HG03135 (cell line): ENCODE data around the gene EPHX1.
A peak's percentile ranks its signal among the peaks of the same experiment; 100 is the strongest.

Experiments used
- ATAC-seq: cut with Tn5 transposase; IDR thresholded peaks from one replicate; pipeline ENCODE4 v1.9.1; 2021; ENCODE audit warnings: mild to moderate bottlenecking, moderate library complexity; ENCODE audit not compliant: unreplicated experiment

Gene EPHX1

DNA sequence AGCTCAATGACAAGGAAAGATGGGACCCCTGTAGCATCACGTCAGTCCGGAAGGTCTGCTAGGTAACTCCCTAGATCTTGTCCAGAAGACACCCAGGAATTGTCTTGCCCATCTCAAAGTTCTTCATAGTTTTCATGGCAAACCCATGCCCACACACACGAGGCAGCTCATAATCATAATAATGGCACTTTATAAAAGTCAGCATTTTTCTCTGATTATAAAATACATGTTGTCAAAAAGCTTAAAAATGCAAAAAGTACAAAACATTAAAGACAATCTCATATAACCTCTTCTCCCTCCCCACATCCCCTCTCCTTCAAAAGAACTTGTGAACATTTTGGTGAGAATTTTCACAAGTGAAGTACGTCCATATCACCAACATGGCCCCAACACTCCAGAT lies 30.8 kb downstream of the EPHX1 start:
- ATAC-seq, result no peak

DNA sequence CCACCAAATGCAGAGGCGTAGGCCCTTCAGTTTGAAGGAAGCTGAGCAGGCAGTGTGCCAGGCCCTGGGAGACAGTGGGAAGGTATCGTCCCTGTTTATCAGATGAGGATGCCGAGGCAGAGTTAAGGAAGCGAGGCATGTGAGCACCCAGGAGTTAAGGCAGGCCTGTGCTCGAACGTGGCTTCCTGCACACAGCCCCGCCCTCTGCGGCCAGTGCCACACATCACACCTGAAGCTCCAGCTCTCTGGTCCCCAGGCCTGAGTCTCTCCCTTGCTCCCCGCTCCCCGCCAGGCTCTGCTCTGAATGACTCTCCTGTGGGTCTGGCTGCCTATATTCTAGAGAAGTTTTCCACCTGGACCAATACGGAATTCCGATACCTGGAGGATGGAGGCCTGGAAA lies 32.1 kb downstream of the EPHX1 start:
- ATAC-seq, result no peak

DNA sequence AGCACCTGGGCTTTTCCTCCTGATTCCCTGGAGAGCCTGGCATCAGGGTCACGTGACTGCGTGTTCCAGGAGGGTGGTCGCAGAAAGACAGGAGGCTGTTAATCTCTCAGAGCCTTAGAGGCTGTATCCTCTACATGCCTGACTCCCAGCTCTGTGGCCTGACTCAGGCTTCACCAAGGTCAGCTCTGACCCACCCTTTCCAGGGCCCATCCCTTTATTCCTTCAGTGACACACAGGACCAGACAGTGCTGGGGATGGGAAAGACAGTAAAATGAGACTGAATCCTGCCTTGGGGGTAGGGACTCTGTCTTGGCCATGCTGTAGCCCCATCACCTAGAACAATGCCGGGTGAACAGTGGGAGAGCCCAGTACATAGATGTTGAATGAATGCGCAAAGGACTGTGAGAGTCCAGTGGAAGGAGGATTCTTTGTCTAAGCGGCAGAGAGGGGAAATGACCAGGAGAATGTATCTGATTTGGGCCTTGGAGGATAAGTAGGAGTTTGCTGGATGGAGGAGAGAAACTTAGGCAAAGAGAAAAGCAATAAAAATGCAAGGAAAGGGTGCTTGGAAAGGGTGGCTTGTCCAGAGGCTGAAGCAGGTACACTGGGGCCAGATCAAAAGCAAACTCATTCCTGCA lies 33.0 kb downstream of the EPHX1 start:
- ATAC-seq, result no peak

DNA sequence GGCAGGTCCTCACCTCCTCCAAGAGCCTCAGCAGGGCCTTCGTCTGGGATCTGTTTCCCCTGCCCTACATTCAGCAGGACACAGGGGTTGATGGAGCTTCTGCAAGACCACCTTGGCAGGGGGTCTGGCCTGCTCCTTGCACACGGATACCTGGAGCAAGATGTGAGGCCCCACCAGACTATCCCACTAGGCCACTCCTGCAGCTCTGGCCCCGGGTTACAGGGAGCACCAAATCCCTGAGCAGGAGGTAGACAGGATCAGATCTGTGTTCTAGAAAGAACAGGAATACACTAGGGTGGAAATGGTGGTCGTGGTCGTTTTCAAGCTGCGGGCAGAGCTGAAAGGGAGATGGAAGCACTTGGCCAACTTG lies 33.5 kb downstream of the EPHX1 start:
- ATAC-seq, result no peak

DNA sequence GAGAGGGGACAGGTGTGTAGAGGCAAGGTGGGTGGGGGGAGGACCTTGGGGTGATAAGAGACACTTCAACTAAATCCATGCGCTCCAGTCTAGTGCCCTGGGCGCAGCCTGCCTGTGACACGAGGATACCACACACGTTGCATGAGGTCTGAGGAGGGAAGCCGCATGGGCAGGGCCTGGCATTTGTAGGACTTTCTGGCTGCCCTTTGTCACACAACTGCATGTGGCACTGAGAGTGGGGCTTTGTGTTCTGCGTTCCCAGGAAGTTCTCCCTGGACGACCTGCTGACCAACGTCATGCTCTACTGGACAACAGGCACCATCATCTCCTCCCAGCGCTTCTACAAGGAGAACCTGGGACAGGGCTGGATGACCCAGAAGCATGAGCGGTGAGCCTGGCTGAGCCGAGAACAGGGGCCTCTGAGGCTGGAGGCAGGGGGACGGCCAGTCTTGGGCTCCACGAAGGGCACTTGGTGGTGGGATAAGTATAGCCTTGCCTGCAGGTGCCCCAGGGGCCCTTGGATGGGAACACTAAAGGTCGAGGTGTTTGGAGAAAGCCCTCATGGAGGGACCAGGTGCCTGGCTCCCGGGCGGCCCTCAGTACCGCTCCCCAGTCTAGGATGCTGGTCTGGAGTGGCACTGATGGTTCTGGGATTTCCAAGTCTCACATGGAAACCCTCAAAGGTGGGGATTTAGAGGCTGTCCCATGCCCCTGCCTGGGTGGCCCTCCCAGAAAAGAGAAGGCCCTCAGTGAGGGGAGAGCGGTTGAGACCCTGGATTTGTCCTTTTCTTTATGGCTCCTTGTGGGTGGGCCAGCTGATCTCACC lies 34.5 kb downstream of the EPHX1 start:
- no peak for ATAC-seq

DNA sequence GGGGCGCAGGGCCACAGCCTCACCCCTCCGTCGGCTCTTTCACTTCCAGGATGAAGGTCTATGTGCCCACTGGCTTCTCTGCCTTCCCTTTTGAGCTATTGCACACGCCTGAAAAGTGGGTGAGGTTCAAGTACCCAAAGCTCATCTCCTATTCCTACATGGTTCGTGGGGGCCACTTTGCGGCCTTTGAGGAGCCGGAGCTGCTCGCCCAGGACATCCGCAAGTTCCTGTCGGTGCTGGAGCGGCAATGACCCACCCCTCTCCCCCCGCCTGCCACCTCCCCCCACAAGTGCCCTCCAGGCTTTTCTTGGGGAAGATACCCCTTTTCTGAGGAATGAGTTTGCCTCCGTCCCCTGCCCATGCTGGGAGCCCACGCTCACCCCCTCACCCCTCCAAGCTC lies 35.2 kb downstream of the EPHX1 start:
- no peak for ATAC-seq

DNA sequence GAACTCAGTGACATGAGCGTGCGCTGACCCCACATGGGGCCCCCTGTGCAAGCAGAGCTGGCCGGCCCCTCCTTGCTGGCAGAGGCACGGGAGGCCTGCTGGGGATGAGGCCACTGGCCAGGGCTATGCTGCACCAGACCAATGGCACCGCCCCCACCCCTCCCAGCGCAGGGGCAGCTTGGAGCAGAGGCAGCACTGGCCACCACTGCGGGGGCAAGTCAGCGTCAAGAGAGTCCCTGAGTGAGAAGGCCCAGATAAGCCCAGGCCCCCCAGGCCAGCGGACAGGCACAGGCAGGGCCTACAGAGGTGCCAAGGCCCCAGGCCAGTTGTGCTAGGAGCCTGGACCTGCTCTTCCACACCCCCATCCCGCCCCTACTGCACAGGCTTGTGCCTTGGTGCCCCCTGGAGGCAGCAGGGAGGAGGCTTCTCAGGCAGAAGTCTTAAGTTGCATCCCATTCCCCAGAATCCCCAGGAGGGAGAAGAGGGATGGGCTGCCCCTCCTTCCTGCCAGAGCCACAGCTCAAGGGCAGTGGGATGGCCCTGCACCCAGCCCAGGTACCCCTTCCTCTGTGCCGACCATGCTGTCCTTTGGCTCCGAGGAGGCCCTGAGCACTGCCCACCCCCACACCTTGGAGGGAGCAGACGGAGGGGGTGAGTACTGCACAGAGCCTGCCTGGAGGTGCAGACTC lies 35.8 kb downstream of the EPHX1 start:
- ATAC-seq, result no peak

DNA sequence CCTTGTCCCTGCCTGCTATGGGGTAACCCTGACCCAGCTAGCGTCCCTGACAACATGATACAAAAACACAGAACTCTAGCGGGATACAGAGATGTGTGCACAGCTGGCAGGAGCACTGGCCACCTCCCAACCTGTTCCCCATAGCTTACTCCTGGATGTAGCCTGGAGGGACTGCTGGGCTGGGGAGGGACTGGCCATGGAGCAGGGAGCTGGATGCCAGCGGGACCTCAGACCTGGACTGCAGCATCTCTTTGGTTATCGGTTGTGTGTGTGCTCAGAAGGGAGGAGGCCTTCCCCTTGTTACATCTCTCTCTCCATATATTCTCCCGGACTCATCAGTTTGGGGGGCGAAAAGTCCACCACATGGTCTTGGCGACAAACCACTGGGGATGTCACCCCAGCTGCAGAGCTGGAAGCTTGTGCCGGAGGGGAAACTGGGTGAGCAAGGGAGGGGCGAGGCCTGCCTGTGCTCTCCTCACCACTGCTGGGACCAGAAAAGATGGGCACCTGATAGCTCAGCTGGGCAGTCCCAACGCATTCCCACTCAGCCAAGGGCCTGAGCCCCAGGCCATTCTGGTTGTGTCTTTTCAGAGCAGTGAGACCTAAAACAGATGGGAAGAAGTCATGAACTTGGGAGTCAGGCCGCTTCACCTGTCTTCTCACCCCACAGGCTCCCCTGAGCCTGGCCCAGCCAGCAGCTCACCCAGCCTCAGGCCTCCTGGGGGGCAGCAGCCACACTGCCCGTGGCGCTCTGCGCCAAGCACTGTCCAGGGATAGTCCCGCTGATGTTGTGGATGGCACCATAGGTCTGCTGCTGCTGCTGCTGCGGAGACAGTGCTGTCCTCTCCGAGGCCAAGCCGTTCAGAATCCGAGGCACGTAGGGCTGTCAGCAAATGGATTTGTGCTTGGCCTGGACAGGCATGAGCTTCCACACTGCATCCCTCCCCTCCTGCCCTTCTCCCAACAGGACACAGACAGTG lies 36.7 kb downstream of the EPHX1 start:
- ATAC-seq, result no peak

DNA sequence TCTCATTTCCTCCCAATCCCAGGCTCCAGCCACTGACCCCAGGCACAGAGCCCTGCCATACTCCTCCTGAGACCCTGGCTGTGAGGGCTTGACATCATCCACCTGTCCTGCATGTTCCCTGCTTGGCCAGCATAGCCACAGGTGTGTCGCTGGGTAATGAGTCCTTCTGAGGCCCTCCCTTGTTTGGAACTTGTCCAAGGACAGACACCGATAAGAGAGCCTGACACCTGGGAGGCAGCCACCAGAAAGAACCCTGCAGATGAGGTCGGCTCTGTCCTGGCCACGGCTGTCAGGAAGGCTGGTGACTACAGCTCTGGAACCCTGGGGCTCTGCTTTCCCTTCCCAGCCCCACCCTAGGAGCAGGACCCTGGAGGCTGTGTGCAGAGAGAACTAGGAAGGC lies 37.7 kb downstream of the EPHX1 start:
- no peak for ATAC-seq

DNA sequence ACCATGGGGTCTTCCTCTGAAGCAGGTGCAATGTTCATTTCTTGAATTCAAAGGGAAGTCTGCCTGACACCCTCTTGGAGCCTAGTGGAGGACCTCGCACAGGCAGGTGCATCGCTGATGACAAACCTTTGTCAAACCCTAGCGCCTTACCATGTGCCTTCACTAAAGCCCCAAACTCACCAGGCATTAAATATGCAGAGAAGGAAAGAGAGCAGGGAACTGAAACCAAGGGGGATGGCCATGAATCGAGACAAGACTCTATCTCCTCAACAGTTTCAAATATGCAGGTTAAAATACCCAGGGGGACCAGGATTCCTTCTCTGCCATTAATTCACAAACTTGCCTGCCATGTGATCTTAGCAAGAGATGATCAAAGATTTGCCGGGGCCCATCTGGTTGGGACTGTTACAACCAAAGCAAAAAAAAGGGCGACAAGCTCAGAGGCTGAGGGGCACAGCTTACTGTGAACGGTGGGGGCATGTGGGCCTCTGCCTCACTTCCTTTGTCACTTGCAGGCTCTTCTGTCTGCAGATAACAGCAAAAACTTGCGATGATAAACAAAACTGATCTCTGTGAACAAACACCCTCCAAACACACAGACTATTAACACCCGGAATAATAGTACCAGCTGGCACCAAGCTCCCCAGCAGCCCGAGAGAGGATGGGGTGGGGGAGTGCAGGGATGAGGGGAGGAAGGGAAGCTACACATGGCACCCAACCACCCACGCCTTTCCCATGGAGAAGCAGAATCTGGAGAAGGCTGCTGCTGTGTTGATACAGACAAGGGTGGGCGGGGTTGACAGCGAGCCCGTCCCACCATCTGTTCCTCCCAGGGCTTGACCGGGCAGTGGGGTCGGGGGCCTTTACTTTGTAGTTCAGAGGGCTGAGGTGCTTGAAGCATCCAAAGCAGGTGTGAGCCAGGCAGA lies 38.4 kb downstream of the EPHX1 start:
- peak; percentile 74 for ATAC-seq

DNA sequence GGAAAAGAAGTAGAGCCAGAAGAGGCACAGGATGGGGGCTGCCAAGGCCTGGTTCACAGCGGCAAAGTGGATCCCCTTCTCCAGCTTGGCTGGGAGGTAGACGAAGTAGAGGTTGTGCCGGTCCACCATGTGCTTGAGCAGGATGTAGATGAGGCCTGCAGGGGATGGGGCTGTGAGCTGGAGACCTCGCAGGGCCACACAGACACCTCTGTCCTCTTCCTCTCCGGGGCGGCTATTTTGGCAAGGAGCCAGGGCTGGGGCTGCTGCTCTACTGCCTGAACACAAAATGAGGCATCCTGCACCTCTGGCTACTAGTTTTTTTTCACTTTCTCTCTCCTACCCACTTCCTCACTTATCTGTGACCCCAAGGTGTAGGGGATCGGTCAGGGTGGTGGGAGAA lies 40.0 kb downstream of the EPHX1 start:
- no peak for ATAC-seq

DNA sequence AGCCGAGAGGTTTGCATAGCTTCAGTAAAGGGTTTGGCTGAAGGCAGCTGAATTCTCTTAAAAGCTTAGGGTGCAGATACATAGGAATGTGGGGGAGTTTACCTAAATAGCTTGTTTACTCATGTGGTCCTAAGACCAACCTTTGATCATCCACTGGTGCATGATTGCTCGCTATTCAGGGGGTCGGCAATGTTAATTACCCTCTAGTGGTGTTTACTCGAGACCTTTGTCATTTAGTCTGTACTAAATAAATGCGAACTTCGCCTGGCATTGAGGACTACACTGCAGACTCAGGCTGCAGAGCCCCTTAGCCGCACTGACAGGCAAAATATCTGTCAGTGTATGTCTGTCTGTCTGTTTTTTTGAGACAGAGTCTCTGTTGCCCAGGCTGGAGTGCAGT lies 40.4 kb downstream of the EPHX1 start:
- ATAC-seq, result no peak

DNA sequence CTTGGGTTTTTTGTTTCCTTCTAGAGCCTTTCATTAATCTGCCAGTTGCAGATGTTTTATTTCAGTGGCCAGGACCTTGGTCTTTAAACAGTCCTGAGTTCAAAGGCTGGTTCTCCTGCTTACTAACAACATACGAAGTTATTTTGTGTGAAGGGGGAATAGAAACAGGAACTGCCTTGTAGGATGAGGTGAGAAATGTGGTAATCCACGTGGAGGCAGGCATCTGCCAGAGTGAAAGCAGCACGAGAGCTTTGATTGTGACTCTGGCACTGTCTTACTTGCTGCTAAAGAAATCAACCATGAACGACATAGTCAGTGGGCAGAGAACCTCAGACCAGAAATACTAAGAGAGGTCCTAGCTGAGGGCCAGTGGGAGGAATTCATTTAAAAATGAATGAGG lies 41.9 kb downstream of the EPHX1 start:
- peak; percentile 55 for ATAC-seq

DNA sequence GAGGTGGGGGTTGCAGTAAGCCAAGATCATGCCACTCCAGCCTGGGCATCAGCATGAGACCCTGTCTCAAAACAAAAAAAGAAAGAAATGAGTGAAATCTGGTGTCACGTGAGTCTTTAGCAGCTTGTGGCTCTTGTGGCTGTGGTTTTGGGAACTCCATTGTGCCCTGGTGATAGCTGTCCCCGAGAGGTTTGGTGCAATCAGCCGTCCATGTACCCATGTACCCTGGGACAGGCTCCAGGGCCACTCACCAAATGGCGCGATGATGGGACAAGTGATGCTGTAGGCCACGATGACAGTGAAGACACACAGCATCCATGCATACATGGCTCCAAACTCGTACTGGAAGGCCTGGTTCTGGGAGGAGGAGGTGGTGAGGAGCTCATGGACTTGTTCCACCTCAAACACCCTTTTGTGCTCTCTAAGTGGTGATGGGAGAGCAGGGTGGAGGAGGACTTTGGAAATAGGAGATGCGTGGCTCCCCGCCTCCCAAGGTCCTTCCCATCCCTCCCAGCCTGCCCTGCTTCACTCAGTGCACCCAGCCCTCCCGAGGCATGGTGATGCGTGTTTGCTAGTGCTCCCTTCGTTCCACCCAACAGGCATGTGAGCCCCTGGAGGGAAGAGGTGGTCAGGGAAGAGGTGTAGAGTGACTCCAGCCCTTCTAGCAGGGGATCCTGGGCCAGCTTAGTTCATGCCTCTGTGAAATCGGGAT lies 42.6 kb downstream of the EPHX1 start:
- ATAC-seq, result no peak

DNA sequence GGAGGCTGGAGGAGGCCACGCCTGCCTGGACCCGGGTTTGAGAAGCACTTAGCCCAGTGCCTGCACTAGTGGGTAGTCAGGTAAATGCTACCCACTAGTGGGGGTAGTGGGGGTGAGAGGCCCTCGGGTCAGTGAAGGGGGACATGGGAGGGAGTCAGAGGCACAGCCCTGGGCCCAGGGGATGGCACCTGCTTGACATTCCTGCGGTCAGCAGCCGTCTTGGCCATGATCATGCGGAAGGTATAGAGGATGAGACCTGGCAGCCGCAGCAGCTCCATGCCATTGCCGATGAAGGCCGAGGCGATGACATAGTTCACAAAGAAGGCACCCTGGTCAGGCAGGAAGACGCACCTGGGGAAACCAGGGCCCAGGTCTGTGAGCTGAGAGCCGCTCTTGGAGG lies 43.5 kb downstream of the EPHX1 start:
- no peak for ATAC-seq

DNA sequence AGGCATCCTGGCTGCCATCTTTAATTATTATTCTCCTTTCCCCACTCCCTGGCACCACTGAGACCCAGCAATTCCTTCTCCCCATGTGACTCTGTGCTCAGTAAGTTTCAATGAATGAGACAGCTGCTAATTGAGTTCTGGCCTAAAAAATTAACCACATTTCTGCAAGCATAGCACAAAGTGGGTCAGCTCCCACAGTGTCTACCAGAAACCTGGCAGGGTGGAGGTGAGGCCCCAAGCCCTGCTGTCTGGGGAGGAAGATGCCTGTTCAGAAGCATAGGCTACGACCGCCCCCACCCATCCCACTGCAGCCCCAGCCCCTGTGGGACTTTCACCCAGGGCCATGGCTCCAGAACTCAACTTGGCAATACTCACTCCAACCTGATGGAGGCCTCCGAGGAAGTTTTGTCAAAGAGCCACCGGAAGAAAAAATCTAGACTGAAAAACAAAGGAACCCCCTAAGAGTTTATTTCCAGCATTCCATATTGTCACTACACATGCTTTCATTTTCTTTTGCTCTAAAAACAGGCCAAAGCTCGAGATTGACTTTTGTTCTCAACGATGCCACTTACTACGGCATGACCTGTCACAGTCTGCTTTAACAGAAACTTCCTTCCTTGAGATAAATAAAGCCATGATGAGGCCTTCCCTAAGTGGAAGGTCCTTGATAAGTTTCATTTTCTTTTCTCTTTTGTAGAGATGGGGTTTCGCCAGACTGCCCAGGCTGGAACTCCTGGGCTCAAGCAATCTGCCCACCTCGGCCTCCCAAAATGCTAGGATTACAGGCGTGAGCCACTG lies 45.8 kb downstream of the EPHX1 start:
- no peak for ATAC-seq

DNA sequence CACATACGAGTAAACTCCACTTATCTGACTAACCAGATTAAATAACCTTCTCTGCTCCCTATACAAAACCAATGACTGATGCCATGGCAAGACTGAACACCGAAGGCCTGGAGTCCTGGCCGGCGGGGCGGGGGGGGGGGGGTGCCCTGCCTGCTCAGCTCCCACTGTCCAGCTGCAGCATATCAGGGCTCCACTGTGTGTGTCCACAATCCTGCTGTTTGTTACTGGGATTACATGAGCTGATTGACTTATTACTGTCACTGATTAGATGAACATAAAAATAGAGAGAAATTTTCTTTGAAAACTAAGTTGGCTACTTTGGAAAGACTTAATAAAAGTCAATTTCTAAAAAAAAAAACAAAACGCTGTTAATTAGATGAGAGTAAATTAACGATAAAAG lies 47.3 kb downstream of the EPHX1 start:
- no peak for ATAC-seq

DNA sequence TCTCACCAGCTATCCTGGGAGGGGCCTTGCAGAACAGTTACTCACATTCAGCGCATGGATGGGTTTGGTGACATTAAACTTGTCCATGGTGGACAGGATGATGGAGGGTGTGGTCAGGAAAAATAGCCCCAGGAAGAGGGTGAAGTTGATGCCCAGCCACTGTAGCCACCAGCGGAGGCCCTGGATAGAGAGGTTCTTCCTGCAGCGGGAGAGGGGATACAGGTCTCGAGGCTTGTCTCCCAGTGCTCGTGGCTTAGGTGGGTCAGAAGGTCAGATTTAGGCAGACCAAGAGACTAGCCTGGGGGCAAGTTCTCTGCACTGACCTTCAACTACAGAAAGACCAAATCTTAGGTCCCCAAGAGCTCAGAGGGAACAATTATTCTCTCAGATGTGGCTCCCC lies 49.2 kb downstream of the EPHX1 start:
- ATAC-seq, result no peak
